HCEC 1CT (cell line): ENCODE data around the gene SGCE.

ENCODE experiments used
- DNase-seq: peaks from one replicate; pipeline ENCODE4 v3.0.0-alpha.2; 2017

SGCE gene

GRCh38 chr7:94562525-94562924, 93.4 kb downstream of the SGCE start:
- peak; percentile 56 for DNase-seq

DNA sequence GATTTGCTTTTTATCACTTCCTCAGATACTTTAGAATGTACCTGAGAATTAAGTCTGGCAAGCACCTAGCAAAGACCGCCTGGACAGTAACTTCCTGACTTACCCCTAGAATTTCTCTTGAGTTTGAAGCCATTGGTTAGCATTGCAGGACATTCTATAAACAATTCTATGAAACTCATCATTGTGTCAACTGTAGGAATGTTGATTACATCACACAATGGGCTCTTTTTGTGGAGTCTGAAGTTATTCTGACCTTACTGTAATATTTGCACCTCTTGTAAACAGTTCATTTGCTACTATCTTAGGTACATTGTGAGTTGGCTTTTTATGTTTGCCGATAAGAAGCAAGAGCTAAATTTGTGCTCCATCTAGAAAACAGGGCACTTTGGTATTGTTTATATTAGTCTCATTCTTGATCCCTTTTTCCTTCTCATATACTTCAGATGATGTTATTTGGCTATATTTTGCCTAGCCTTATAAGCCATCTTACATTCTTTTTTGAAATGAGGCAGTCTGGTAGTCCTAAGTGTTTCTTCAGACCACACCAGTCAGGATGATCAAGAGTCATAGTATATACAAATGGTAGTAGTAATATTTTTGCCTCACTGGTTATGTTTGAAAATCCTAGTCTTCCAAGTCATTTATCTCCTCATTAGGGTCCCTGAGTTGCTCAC, 94.0 kb downstream of the SGCE start:
- peak; percentile 81 for DNase-seq

DNA sequence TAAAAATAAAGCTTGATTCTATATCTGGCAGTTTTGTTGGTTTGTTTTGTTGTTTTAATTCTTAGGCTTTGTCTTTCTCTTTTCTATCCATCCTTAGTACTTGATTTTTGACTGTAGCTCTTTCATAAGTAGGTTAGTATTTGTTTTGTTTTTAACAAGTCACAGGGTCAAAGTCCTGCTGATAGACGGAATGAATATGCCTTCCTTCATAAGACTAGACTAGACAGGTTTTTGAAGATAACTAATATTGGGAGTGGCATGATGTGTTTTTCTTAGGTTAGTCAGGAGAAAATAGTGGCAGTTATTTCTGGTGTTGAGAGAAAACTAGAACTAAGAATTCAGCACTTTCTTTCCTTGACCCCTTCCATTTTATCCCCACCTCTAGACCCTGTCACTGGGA, 96.0 kb downstream of the SGCE start:
- DNase-seq, result no peak

DNA sequence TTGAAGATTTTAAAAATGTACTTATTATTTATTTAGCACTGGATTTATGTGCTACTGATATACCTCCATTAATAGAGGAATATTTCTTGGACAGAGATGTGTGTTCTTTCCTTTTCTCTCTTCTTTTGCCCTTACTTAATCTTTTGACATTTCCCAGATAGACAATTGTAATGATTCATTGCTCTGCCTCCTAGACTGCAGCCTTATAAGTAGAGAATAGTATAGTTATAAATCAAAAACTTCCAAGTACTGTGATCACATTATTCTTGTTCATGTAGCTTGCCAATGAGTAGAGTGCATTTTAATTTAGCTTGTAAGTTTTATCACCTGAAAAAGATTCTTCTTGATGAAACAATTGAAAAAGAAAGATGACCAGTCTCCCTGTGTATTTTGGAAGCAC, 98.7 kb downstream of the SGCE start:
- no peak for DNase-seq

- no peak for DNase-seq
Observed at GRCh38 chr7:94556028-94556427, 99.9 kb downstream of the SGCE start.

GRCh38 chr7:94547126-94547525, 108.8 kb downstream of the SGCE start:
- peak; percentile 29 for DNase-seq

- DNase-seq, result peak; percentile 26
Observed at GRCh38 chr7:94540428-94540827, 115.5 kb downstream of the SGCE start.
